Mononuclear cell (primary cell): Measurements from ENCODE around the gene MARCHF3. TPM values are rescaled to one million over a fixed set of nuclear protein-coding genes. Genes with fewer than 3 reads are reported as not detected.
"Not testable (repeated sequence)": the region's sequence is repeated elsewhere in the genome, so short reads cannot be mapped to it uniquely, and the experiment has no call there.

Experiments
- H3K27me3 ChIP-seq: 2 replicates; pipeline ENCODE4 v1.6.0; 2011; ENCODE audit warnings: low read length, control low read depth; ENCODE audit not compliant: insufficient read depth
- H3K4me1 ChIP-seq: 2 replicates; pipeline ENCODE4 v1.5.1; 2011; ENCODE audit warnings: mild to moderate bottlenecking, low read length, control low read depth; ENCODE audit not compliant: insufficient read depth
- H3K4me3 ChIP-seq: 2 replicates; pipeline ENCODE4 v1.5.1; 2011; ENCODE audit warnings: mild to moderate bottlenecking, low read length, moderate library complexity
- H3K9me3 ChIP-seq: 2 replicates; pipeline ENCODE4 v1.5.1; 2011; ENCODE audit warnings: low read depth, mild to moderate bottlenecking, control low read depth, low read length
- total RNA-seq: library from RNA; depleted of rRNA; stranded (reverse); fragments of >200 nt; gene quantifications from one replicate; pipeline ENCODE4 v1.2.3, GENCODE V29; 2012

Gene MARCHF3
- total RNA-seq, 1 donor: 7.8 TPM

DNA sequence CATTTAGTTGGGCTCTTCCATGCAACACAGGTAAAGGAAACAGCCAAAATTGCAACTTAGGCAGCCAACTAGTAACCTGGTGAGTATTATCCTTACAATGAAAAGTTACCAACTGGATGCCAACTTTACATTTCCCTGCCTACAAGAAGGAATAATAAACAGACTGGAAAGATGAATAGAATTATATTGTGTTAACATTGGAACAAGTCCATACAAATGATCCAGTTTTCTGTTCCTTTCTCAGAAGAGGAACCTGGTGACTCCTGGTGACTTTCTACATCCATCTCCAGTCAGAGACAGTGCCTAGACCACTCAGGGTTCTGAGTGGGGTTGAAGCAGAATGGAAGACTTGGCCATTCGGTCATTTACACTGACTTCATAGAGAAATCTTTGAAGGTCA is 20.6 kb downstream of the MARCHF3 start:
- no peaks in the 10 kb centered on the region for H3K4me1 ChIP-seq
- H3K4me3 ChIP-seq: no peak overlapping the region
- no peaks in the 10 kb centered on the region for H3K27me3 ChIP-seq
- no peaks in the 10 kb centered on the region for H3K9me3 ChIP-seq

DNA sequence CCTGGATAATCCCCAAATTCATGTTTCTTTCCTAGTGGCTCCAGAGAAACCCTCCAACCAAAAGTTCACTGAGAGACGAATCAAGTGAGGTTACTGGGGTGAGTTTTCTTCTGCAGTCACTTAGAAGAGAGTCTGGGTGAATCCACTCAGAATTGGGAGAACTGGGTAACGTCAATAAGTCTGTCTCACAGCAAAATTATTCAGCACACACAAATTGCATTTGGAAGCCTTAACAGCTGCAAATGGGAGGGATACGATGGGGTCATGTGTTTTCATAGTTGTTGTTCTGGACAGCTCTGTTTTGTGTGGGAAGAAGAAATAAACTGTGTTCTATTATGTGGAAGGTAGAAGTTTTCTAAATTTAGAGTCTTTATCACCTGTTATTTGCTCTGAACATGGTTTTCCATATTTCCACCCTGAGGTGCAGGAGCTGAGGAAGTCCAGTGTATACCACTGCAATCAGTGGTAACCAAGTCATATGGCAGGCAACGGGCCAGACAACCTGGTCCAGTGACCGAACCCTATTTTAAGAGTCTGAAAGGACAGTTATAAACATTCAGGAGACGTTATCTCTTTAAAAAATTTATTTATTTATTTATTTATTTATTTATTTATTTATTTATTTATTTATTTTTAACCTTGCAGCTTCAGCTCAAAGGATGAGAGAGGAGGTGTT is 21.9 kb downstream of the MARCHF3 start:
- H3K27me3 ChIP-seq: no peaks in the 10 kb centered on the region
- H3K4me1 ChIP-seq: no peaks in the 10 kb centered on the region
- no peak overlapping the region for H3K4me3 ChIP-seq
- no peaks in the 10 kb centered on the region for H3K9me3 ChIP-seq

DNA sequence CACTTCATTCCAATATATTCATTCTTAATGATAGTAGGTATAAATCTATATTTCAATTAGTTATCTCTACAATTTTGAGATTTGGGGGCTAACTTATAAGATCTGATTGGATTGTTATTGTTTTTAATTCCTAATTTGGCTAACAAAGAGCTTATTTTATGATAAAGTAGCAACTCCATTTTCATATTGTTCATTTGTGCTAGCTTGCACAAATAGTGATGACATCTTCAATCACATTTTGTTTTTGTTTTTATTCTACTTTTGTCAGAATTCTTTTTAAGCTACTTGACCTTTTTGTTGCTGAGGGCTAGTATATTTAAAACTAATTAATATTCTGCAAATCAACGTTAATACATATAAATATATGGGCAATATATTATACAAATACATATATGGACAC is 22.8 kb downstream of the MARCHF3 start:
- Histone ChIP-seq H3K4me3 (no peak overlapping the region), H3K4me1 (no peaks in the 10 kb centered on the region), H3K27me3 (no peaks in the 10 kb centered on the region), H3K9me3 (no peaks in the 10 kb centered on the region)

DNA sequence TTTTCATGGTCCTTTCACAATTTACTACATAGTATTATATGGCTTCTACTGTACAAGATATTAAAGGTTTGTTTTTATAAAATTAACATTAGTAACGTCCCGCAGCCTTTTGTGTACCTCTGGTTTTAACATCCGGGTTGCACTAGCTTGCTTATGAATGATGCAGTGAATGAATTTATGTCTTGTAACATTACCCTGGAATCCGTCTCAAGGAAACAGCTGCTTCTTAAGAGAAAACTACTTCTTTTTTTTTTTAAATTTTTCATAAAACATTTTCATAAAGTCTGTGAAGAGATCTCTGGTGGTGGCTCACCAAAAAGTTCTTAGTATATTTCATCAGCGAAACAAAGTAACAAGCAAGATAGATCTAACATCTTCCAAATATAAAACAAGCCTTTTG is 23.6 kb downstream of the MARCHF3 start:
- Histone ChIP-seq H3K4me3 (no peak overlapping the region), H3K9me3 (no peaks in the 10 kb centered on the region), H3K27me3 (no peaks in the 10 kb centered on the region), H3K4me1 (no peaks in the 10 kb centered on the region)

DNA sequence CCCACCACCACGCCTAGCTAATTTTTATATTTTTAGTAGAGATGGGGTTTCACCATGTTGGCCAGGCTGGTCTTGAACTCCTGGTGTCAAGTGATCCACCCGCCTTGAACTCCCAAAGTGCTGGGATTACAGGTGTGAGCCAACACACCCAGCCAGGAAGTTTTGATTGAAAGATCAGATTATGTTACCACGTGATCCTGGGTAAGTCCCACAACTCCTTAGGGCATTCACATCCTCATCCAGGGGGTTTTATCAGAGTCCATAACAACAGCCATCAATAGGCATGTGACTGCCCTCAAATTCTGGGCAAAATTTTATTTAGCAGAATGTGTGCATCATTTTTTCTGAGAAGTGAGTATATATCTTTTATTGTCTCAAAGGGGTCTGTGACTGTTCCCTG is 25.1 kb downstream of the MARCHF3 start:
- H3K27me3 ChIP-seq, H3K4me3 ChIP-seq, H3K9me3 ChIP-seq, H3K4me1 ChIP-seq: not testable (repeated sequence)

DNA sequence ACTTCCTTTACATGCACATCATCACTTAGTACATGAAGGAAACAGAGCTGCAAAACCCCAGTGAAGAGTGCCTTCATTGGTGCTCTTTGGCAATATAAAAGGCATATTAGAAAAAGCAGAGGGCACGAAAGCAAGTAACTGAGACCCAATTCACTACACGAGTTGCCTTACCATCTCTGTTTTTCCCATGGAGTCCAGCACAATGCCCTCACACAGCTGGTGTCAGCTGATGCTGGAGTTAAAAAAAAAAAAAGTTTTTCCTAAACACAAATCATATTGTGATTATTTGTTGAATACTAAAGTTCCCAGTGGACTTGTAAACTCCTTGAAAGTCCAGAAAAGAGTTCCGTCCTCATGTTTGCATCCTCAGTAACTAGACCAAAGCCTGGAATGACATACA is 25.6 kb downstream of the MARCHF3 start:
- Histone ChIP-seq H3K4me1 (no peaks in the 10 kb centered on the region), H3K4me3 (no peak overlapping the region)

DNA sequence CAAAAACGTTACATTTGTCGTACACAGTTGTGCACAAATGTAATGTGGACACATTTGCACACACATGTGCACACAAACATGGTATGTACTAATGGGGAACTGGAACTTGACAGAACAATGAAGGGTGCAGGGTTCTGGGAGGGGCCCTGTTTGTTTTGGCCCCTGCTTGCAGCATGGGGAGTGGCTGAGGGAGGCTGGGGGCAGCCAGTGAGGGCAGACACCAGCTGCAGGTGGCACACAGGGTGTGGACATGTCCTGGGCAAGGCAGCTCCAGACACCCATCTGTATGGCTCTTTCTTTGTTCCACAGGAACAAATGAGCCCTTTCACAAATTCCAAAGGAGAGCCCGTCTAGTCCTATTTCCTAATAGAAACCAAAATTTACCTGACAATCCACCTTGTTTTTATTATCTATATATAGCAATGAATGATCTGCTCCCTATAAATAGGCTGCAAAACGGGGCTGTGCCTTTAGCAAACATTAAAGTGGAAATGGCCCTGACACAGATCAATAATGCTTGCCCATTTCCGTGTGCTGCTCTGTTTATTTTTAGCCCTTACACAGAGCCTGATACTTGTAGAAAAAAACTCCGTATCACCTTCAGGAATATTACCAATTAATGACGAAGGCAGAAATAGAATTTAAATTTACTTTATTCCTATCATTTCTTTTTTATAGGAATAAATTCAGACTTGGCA is 26.4 kb downstream of the MARCHF3 start:
- Histone ChIP-seq H3K4me1 (no peaks in the 10 kb centered on the region), H3K9me3 (no peaks in the 10 kb centered on the region), H3K27me3 (no peaks in the 10 kb centered on the region), H3K4me3 (no peak overlapping the region)

More for the DNA sequence above, 25.6 kb downstream of the MARCHF3 start:
- no peaks in the 10 kb centered on the region for H3K27me3 ChIP-seq
- no peaks in the 10 kb centered on the region for H3K9me3 ChIP-seq

DNA sequence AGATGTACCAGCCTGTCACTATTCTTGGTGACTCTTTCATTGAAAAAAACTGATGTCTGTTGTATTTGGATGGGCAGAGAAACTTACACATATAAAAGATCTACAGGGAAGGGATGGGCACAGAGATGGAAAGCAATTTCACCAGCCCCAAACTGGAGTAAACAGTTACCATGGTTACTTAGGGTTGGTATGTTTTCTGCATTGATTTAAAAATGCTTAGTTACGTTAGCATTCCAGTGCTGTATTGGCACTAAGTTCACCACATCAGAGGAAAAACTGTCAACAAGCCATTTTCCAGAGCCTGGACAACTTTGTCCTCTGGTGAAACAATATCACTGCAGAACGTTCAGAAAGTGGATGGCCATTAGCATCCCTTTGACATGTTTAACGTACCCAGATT is 28.0 kb downstream of the MARCHF3 start:
- H3K27me3 ChIP-seq: no peaks in the 10 kb centered on the region
- no peak overlapping the region for H3K4me3 ChIP-seq
- H3K9me3 ChIP-seq: no peaks in the 10 kb centered on the region
- peaks cover 5% of the 10 kb centered on the region for H3K4me1 ChIP-seq

DNA sequence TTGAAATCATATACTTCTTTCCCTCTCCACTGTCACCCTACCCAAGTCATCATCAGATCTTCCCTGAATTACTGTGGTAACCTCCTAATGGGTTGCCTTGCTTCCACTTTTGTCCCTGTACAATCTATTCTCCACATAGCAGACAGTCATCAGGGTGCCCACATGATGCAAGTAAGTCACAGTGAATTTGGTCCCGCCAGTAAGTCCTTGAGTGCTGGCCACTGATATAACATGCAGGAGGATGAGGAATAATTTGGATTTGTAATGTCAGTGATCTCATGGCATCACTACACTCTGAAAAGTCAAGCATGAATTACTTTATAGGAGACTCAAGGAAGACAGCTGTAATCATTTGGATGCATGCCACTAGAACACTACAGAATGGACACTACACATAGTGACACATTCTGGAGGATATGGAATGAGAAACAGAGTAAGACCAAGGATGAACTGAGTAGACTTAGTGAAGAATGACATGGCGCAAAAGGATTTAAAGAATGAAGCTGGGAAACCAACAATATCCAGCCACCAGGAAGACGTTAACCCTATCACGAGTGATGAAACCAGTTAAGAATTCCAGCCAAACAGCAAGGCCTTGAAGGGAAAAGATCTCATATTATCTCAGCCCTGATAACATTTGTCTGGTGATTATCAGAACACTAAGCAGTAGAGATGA is 28.6 kb downstream of the MARCHF3 start:
- Histone ChIP-seq H3K4me1 (peaks cover 5% of the 10 kb centered on the region), H3K27me3 (no peaks in the 10 kb centered on the region), H3K9me3 (no peaks in the 10 kb centered on the region), H3K4me3 (no peak overlapping the region)

DNA sequence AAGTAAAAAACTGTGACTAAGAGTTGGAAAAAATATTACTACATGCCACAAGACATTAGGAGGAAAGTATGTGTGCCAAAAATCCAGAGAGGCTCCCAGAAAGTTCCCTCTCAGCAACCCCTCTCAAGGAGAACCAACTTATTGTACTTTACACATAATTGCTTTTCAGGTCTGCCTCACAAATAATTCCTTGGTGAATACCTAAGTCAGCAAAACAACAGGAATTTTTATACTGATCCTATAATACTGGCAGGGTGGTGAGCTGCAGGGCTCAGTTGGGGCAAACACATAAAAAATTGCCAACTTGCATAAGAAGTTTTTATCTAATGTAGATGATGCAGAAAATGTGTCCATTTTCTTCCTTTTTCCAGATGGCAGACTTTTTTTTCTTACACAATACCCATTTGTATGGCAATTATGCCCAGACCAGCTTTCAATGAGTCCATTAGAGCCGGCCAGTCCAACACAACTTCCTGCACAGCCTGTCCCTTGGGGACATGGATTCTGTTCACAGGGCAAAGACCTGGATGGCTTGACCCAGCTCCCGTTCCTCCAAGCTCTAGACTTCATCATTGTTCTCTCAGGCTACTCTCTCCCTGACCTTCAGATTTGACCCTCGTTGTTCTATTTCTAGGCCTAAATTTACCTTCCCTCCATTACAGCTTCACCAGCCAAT is 31.3 kb downstream of the MARCHF3 start:
- H3K4me3 ChIP-seq: no peak overlapping the region

DNA sequence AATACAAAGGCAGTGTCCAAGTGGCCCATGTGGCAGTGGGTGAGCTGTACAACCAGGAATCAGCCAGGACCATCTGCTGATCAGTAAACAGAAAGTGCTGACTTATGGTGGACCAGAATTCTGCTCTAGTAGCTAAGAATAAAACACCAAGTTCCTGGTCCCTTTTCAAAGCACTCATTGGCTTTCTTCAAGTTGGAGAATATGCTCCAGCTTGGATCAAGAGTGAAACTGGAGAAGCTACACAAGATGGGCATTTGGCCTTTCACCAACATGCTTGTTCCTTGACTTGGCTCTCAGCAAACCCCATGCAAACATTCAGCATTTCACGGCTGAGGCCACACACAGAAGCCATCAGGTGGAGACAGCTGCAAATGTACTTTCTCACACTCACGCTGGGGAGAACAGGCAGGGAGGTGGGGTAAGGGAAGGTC is 32.1 kb downstream of the MARCHF3 start:
- H3K4me1 ChIP-seq: peaks cover 5% of the 10 kb centered on the region
- H3K27me3 ChIP-seq: no peaks in the 10 kb centered on the region
- no peak overlapping the region for H3K4me3 ChIP-seq
- no peaks in the 10 kb centered on the region for H3K9me3 ChIP-seq

More for the DNA sequence above, 31.3 kb downstream of the MARCHF3 start:
- H3K9me3 ChIP-seq: no peaks in the 10 kb centered on the region
- peaks cover 5% of the 10 kb centered on the region for H3K4me1 ChIP-seq
- no peaks in the 10 kb centered on the region for H3K27me3 ChIP-seq

DNA sequence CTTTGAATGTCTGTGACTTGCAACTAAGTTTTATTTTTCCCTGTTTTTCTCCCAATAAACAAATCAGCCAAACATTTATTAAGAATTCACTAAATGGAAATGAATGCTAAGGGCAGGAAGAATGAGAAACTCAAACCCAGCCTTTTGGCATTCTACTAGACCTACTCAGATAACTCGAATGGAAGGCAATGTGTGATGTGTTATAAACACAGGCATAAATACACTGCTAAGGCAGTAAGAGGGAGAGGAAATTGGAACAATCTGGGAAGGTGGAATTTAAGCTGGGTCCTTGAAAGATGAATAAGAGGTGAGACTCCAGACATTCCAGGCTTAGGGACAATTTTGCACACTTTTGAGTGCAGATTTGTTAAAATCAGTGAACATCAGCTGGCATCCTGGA is 34.7 kb downstream of the MARCHF3 start:
- Histone ChIP-seq H3K9me3 (no peaks in the 10 kb centered on the region), H3K4me3 (no peak overlapping the region), H3K4me1 (peaks cover 5% of the 10 kb centered on the region), H3K27me3 (no peaks in the 10 kb centered on the region)

DNA sequence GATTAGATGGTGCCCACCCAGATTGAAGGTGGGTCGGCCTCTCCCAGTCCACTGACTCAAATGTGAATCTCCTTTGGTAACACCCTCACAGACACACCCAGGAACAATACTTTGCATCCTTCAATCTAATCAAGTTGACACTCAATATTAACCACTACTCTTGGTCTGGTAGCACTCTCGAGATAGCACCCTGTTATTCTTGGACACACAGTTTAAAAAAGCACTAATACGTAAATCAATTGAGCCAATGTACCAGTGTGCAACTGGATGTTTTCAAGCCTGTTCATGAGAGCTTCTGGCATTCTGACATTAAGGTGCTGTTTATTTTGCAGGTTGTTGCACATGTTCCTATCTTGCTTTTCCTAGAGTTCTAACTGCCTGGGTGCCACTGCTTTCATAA is 35.3 kb downstream of the MARCHF3 start:
- H3K9me3 ChIP-seq: no peaks in the 10 kb centered on the region
- peaks cover 5% of the 10 kb centered on the region for H3K4me1 ChIP-seq
- no peaks in the 10 kb centered on the region for H3K27me3 ChIP-seq

DNA sequence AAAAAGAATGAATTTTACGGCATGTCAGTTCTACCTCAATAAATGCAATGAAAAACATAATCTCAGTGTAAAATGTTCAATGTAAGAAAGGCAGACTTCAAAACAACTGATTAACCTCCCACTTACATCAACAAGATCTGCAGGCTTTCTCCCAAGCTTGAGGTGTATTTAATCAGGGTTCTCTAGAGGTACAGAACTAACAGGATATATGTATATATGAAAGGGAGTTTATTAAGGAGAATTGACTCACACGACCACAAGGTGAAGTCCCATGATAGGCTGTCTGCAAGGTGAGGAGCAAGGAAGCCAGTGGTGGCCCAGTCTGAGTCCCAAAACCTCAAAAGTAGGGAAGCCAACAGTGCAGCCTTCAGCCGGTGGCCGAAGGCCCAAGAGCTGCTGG is 35.9 kb downstream of the MARCHF3 start:
- H3K9me3 ChIP-seq: no peaks in the 10 kb centered on the region
- no peak overlapping the region for H3K4me3 ChIP-seq
- peaks cover 8% of the 10 kb centered on the region for H3K4me1 ChIP-seq
- H3K27me3 ChIP-seq: no peaks in the 10 kb centered on the region

More for the DNA sequence above, 35.3 kb downstream of the MARCHF3 start:
- H3K4me3 ChIP-seq: no peak overlapping the region

DNA sequence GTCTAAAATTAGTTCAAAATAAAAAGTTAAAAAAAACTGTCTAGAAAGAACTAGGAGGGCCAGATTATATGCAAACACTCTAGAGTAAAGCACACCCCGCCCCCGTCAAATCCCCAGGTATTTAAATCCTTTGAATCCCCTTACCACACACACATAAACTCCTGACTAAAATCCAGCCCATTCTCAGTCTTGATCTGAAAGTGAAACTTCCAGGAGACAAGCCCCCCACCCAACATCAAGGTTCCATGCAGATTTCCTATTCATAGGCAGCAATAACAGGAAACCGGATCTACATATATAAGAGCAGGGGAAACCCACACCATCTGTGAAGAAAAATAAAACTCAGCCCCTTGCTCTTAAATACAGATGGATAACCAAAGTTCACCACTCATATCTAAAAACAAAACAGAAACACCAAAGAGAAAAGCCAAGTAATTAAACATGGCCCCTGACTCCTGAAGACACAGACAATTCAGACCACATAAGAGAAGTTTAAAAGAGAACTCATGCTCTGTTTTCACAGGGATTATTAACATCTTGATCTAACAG is 42.3 kb downstream of the MARCHF3 start:
- Histone ChIP-seq H3K9me3 (no peaks in the 10 kb centered on the region), H3K27me3 (no peaks in the 10 kb centered on the region), H3K4me3 (no peak overlapping the region), H3K4me1 (peaks cover 16% of the 10 kb centered on the region)
